Peyer's patch (tissue), 4 donors: ENCODE results near the gene NUFIP2. TPM values are rescaled to one million over a fixed set of nuclear protein-coding genes. Genes with fewer than 3 reads are reported as not detected.
"Not testable (repeated sequence)": the region's sequence is repeated elsewhere in the genome, so short reads cannot be mapped to it uniquely, and the experiment has no call there.

Experiments
- DNase-seq, 3 donors: peaks; one replicate each; pipeline ENCODE4 v3.0.0-alpha.2; 2017 to 2019
- H3K27ac ChIP-seq, 4 donors: fragments of 200-600 bp; sonication (generic); one replicate each; pipeline ENCODE4 v1.5.1; 2016 to 2019
- H3K27me3 ChIP-seq, 2 donors: fragments of 200-600 bp; sonication (generic); one replicate each; pipeline ENCODE4 v1.5.1; 2019
- H3K36me3 ChIP-seq, 3 donors: fragments of 200-600 bp; sonication (generic); one replicate each; pipeline ENCODE4 v1.5.1; 2016 to 2019
- H3K4me1 ChIP-seq, 4 donors: fragments of 200-600 bp; sonication (generic); one replicate each; pipeline ENCODE4 v1.5.1; 2016 to 2019
- H3K4me3 ChIP-seq, 4 donors: fragments of 200-600 bp; sonication (generic); 1 replicate in 3 of 4; 2 replicates in 1 of 4; pipeline ENCODE4 v1.5.1; 2016 to 2019; ENCODE audit warnings: mild to moderate bottlenecking in 1 of 4
- H3K9me3 ChIP-seq, 4 donors: fragments of 200-600 bp; sonication (generic); one replicate each; pipeline ENCODE4 v1.5.1; 2016 to 2019; ENCODE audit warnings: mild to moderate bottlenecking in 1 of 4
- POLR2A ChIP-seq, 2 donors: fragments of 450-650 bp; IDR thresholded peaks; one replicate each; pipeline ENCODE4 v1.5.1; 2017; ENCODE audit warnings: antibody characterized with exemption in 2 of 2, mild to moderate bottlenecking in 2 of 2, moderate library complexity in 2 of 2
- total RNA-seq, 4 donors: library from RNA; depleted of rRNA; stranded (reverse); fragments of >200 nt; gene quantifications; one replicate each; pipeline ENCODE4 v1.1.0, GENCODE V29; 2016
- TF ChIP-seq, protein P1 (sequence below), 6 experiments: fragments of 450-650 bp in 4 of 6; fragments of 200-600 bp in 2 of 6; sonication (generic) in 1 of 6; IDR thresholded peaks; one replicate each; pipeline ENCODE4 v1.5.1; 2017 to 2019; ENCODE audit warnings: antibody characterized with exemption in 6 of 6, mild to moderate bottlenecking in 3 of 6, moderate library complexity in 1 of 6

Gene NUFIP2
- total RNA-seq, 4 donors from 2014 or later: 22.5 to 41.3 (median 32.5) TPM

DNA sequence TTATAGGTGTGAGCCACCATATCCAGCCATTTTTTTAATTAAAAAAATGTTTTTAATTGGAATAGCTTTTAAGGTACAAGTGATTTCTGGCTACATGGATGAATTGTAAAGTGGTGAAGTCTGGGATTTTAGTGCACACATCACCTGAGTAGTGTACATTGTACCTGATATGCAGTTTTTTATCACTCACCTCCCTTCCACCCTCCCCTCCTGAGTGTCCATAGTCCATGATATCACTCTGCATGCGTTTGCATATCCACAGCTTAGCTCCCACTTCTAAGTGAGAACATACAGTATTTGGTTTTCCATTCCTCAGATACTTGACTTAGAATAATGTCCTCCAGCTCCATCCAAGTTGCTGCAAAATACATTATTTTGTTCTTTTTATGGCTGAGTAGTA lies 60.6 kb downstream of the NUFIP2 start:
- no peaks in the 10 kb centered on the region for H3K36me3 ChIP-seq
- no peak overlapping the region for H3K4me3 ChIP-seq
- H3K4me1 ChIP-seq: no peaks in the 10 kb centered on the region
- no peak for DNase-seq
- H3K27me3 ChIP-seq: no peaks in the 10 kb centered on the region
- no peaks in the 10 kb centered on the region for H3K9me3 ChIP-seq
- H3K27ac ChIP-seq: no peak overlapping the region
- TF ChIP-seq, protein P1, sequence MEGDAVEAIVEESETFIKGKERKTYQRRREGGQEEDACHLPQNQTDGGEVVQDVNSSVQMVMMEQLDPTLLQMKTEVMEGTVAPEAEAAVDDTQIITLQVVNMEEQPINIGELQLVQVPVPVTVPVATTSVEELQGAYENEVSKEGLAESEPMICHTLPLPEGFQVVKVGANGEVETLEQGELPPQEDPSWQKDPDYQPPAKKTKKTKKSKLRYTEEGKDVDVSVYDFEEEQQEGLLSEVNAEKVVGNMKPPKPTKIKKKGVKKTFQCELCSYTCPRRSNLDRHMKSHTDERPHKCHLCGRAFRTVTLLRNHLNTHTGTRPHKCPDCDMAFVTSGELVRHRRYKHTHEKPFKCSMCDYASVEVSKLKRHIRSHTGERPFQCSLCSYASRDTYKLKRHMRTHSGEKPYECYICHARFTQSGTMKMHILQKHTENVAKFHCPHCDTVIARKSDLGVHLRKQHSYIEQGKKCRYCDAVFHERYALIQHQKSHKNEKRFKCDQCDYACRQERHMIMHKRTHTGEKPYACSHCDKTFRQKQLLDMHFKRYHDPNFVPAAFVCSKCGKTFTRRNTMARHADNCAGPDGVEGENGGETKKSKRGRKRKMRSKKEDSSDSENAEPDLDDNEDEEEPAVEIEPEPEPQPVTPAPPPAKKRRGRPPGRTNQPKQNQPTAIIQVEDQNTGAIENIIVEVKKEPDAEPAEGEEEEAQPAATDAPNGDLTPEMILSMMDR (IDR thresholded peaks at IDR 0.05): no peak
- TF ChIP-seq POLR2A (IDR thresholded peaks at IDR 0.05): no peak

GRCh38 chr17:29225396-29225795 lies 68.6 kb downstream of the NUFIP2 start:
- Histone ChIP-seq H3K27ac (no peak overlapping the region), H3K9me3 (no peaks in the 10 kb centered on the region), H3K4me1 (no peaks in the 10 kb centered on the region), H3K36me3 (no peaks in the 10 kb centered on the region), H3K4me3 (no peak overlapping the region), H3K27me3 (no peaks in the 10 kb centered on the region)
- no peak for TF ChIP-seq POLR2A (IDR thresholded peaks at IDR 0.05)
- TF ChIP-seq, protein P1 (IDR thresholded peaks at IDR 0.05): no peak
- DNase-seq: no peak

DNA sequence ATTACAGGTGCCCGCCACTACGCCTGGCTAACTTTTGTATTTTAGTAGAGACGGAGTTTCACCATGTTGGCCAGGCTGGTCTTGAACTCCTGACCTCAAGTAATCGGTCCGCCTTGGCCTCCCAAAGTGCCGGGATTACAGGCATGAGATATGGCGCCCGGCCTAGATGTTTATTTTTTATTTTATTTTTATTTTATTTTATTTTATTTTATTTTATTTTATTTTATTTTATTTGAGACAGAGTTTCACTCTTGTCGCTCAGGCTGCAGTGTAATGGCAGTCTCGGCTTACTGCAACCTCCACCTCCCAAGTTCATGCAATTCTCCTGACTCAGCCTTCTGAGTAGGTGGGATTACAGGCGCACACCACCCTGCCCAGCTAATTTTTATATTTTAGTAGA lies 72.6 kb downstream of the NUFIP2 start:
- H3K9me3 ChIP-seq: not testable (repeated sequence)

GRCh38 chr17:29219378-29220047 lies 74.4 kb downstream of the NUFIP2 start:
- Histone ChIP-seq H3K4me3 (no peak overlapping the region), H3K4me1 (peaks cover 0 to 6% (median 0%) of the 10 kb centered on the region in 4 donors), H3K36me3 (no peaks in the 10 kb centered on the region), H3K27me3 (no peaks in the 10 kb centered on the region), H3K9me3 (no peaks in the 10 kb centered on the region), H3K27ac (no peak overlapping the region)
- no peak for TF ChIP-seq POLR2A (IDR thresholded peaks at IDR 0.05)
- TF ChIP-seq, protein P1 (IDR thresholded peaks at IDR 0.05): peak; percentile 73 to 97 (median 84)
- DNase-seq: peak; percentile 69 to 91 (median 70)

More for the DNA sequence above, 72.6 kb downstream of the NUFIP2 start:
- not testable (repeated sequence) for H3K4me3 ChIP-seq, DNase-seq, H3K36me3 ChIP-seq, H3K27me3 ChIP-seq, H3K27ac ChIP-seq, H3K4me1 ChIP-seq

DNA sequence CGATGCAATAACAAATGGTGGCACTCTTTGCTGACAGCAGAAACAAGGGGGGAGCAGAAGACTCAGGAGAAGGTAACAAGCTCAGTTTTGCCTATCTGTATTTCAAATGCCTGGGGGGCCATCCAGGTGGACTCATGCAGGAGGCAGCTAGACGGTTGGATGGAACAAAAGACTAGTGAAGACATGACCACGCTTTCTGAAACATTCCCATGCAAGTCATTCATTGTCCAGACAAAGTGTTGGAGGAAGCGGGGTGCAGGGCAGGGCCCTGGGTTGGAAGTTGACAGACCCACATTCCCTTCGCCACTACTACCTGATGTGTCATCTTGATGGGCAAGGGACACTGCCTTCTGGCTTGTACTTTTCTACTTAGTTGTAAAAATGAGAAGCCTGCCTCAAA lies 77.1 kb downstream of the NUFIP2 start:
- H3K4me3 ChIP-seq: no peak overlapping the region
- H3K27me3 ChIP-seq: no peaks in the 10 kb centered on the region
- TF ChIP-seq POLR2A (IDR thresholded peaks at IDR 0.05): no peak
- H3K9me3 ChIP-seq: no peaks in the 10 kb centered on the region
- H3K4me1 ChIP-seq: peaks cover 0 to 6% (median 0%) of the 10 kb centered on the region in 4 donors
- no peak overlapping the region for H3K27ac ChIP-seq
- no peaks in the 10 kb centered on the region for H3K36me3 ChIP-seq
- DNase-seq: no peak

DNA sequence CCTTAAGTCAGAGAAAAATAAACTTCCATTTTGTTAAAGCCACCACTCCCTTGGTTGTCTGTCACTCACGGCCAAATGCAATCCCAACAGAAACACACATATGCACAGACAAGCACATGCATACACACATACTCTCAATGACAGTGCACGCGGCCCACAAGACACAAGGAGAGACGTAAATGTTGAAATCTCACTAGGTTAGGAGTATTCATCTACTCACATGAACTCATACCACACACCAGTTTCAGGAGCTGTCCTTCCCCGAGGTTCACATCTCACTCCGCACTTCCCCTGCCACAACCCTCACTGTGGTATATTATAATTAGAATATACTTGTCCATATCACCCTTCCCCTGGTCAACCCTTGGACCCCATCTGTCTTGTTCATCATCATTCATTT lies 77.8 kb downstream of the NUFIP2 start:
- no peak for DNase-seq
- H3K4me3 ChIP-seq: no peak overlapping the region

More for the DNA sequence above, 77.8 kb downstream of the NUFIP2 start:
- no peaks in the 10 kb centered on the region for H3K36me3 ChIP-seq
- H3K27me3 ChIP-seq: no peaks in the 10 kb centered on the region
- TF ChIP-seq, protein P1 (IDR thresholded peaks at IDR 0.05): no peak
- TF ChIP-seq POLR2A (IDR thresholded peaks at IDR 0.05): no peak
- no peaks in the 10 kb centered on the region for H3K9me3 ChIP-seq
- H3K27ac ChIP-seq: no peak overlapping the region
- H3K4me1 ChIP-seq: peaks cover 0 to 6% (median 0%) of the 10 kb centered on the region in 4 donors
